ENCODE measurements around the gene DENND4A.

DNA sequence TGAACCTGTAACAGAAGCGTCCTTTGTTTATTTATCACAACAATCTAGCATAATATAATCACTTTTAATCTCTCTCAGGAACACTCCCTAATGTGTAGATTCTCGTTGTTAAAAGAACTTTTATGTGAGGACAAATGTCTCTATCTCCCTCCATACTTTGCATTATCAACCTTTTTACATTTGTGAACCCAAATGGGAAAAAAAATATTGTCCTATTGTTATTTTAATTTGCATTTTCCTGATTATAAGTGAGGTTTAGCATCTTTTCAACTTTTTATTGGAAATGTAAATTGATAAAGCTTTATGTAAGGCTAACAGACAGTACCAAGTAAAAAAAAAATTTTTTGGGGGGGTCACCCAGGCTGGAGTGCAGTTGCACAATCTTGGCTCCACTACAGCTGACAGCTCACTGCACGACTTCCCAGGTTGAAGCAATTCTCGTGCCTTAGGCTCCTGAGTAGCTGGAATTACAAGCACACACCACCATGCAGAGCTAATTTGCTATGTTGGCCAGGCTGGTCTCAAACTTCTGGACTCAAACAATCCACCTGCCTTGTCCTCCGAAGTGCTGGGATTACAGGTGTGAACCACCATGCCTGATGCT is 33.0 kb upstream of the DENND4A start:
- TF ChIP-seq EZH2 (IDR thresholded peaks at IDR 0.05; ENCODE audit: insufficient read depth, poor library complexity, severe bottlenecking) (no peak), EZH2phosphoT487 (IDR thresholded peaks at IDR 0.05; ENCODE audit: insufficient read depth, low read depth) (no peak)

Measured in GM23248 (cell line).